ENCODE results near the gene CFTR. TPM values are rescaled to one million over a fixed set of nuclear protein-coding genes. Genes with fewer than 3 reads are reported as not detected.
A peak's percentile ranks its signal among the peaks of the same experiment; 100 is the strongest.

CFTR gene
- total and polyA plus RNA-seq, 2 of the 4 experiments (the other 2 are of a cell fraction), result 0.18 to 0.21 TPM

DNA sequence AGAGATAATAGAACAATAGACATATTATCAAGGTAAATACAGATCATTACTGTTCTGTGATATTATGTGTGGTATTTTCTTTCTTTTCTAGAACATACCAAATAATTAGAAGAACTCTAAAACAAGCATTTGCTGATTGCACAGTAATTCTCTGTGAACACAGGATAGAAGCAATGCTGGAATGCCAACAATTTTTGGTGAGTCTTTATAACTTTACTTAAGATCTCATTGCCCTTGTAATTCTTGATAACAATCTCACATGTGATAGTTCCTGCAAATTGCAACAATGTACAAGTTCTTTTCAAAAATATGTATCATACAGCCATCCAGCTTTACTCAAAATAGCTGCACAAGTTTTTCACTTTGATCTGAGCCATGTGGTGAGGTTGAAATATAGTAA, 185.5 kb downstream of the CFTR start:
- Histone ChIP-seq H3K36me3 (ENCODE audit: control insufficient read depth, insufficient read depth, low read length) (no peaks in the 10 kb centered on the region), H3K4ac (ENCODE audit: low read depth, low read length) (peak overlapping the region; percentile 39; the same call in 1 of the 2 replicates), H4K20me1 (ENCODE audit: insufficient read depth, low read length) (no peaks in the 10 kb centered on the region), H2BK120ac (ENCODE audit: low read depth, low read length) (peak overlapping the region; percentile 46; the same call in 1 of the 2 replicates), H3K23ac (ENCODE audit: low read depth, low read length) (no peak overlapping the region), H4K91ac (ENCODE audit: insufficient read depth, low read depth, low read length) (no peak overlapping the region; the same call in 1 of the 2 replicates), H3K4me2 (ENCODE audit: low read depth, low read length) (no peak overlapping the region), H4K8ac (ENCODE audit: low read depth in 2 of 2, low read length in 2 of 2) (0 out of 4 replicates have a peak overlapping the region, but pooled peaks of 1 of the 2 experiments have one; percentile 30), H3K14ac (replicated peaks; ENCODE audit: low read depth, low read length) (no peak overlapping the region), H2BK20ac (ENCODE audit: low read depth, low read length) (no peak overlapping the region), H2AK9ac (replicated peaks; ENCODE audit: low read depth, low read length, poor library complexity) (no peak overlapping the region), H3K9me3 (ENCODE audit: control insufficient read depth, insufficient read depth, low read length) (no peaks in the 10 kb centered on the region), H3K9ac (ENCODE audit: low read depth, low read length) (no peak overlapping the region), H2AFZ (replicated peaks; ENCODE audit: low read length, poor library complexity) (no peak overlapping the region), H3K4me1 (ENCODE audit: control insufficient read depth, insufficient read depth, low read length) (peaks cover 19% of the 10 kb centered on the region), H3K27me3 (ENCODE audit: control insufficient read depth, insufficient read depth, low read length) (no peaks in the 10 kb centered on the region), H3K79me1 (ENCODE audit: low read depth in 1 of 2, low read length in 2 of 2) (no peaks in the 10 kb centered on the region), H3K18ac (ENCODE audit: low read depth, low read length) (0 out of 2 replicates have a peak overlapping the region, but pooled peaks have one; percentile 3), H2BK5ac (ENCODE audit: low read depth, low read length, poor library complexity, severe bottlenecking) (peak overlapping the region; percentile 91), H3K9me1 (ENCODE audit: insufficient read depth, low read length) (peaks cover 7% of the 10 kb centered on the region), H3K56ac (ENCODE audit: extremely low read depth, insufficient read depth, low read length) (no peak overlapping the region), H2BK15ac (ENCODE audit: low read depth, low read length) (no peak overlapping the region), H3K4me3 (ENCODE audit: insufficient read depth, low read depth, low read length) (no peak overlapping the region), H3K27ac (ENCODE audit: insufficient read depth, low read length) (no peak overlapping the region), H4K5ac (ENCODE audit: low read depth, low read length) (no peak overlapping the region), H2AK5ac (ENCODE audit: low read depth, low read length) (no peak overlapping the region)
- intact Hi-C loops (cut with micrococcal nuclease), result no loop called here
- CTCF ChIA-PET, result no interaction called here
- no TSS peak for BruUV-seq (replicated peaks)
- POLR2A ChIA-PET (ENCODE audit: unreplicated experiment), result no interaction called here
- in situ Hi-C loops (cut with MboI; ENCODE audit: low sequenced_read_pairs), result no loop called here
- ATAC-seq (ENCODE audit: low read depth) (peak; percentile 25), DNase-seq (peak; percentile 26)
- dilution Hi-C loops (cut with HindIII; ENCODE audit: low sequenced_read_pairs, unreplicated experiment), result no loop called here
- TF ChIP-seq, protein P1, sequence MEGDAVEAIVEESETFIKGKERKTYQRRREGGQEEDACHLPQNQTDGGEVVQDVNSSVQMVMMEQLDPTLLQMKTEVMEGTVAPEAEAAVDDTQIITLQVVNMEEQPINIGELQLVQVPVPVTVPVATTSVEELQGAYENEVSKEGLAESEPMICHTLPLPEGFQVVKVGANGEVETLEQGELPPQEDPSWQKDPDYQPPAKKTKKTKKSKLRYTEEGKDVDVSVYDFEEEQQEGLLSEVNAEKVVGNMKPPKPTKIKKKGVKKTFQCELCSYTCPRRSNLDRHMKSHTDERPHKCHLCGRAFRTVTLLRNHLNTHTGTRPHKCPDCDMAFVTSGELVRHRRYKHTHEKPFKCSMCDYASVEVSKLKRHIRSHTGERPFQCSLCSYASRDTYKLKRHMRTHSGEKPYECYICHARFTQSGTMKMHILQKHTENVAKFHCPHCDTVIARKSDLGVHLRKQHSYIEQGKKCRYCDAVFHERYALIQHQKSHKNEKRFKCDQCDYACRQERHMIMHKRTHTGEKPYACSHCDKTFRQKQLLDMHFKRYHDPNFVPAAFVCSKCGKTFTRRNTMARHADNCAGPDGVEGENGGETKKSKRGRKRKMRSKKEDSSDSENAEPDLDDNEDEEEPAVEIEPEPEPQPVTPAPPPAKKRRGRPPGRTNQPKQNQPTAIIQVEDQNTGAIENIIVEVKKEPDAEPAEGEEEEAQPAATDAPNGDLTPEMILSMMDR (conservative IDR thresholded peaks at IDR 0.05; ENCODE audit: low read depth, low read length), result no peak
- no peak for TF ChIP-seq FOS (IDR thresholded peaks at IDR 0.05; ENCODE audit: low read depth, low read length)
- TF ChIP-seq RCOR1 (IDR thresholded peaks at IDR 0.05; ENCODE audit: insufficient replicate concordance, low read length), result no peak
- TF ChIP-seq SMC3 (IDR thresholded peaks at IDR 0.05; ENCODE audit: low read depth, low read length), result no peak
- no peak for TF ChIP-seq NFE2L2 (IDR thresholded peaks at IDR 0.05; ENCODE audit: low read depth, low read length)
- no peak for TF ChIP-seq MAFK (IDR thresholded peaks at IDR 0.05; ENCODE audit: low read depth, low read length)
- no peak for TF ChIP-seq BHLHE40 (IDR thresholded peaks at IDR 0.05; ENCODE audit: low read depth, low read length)
- TF ChIP-seq CEBPB (IDR thresholded peaks at IDR 0.05; ENCODE audit: low read depth, low read length), result no peak
- no peak for TF ChIP-seq POLR2A (IDR thresholded peaks at IDR 0.05; ENCODE audit: low read depth, low read length)
- TF ChIP-seq MXI1 (IDR thresholded peaks at IDR 0.05; ENCODE audit: borderline replicate concordance, low read depth, low read length), result no peak
- TF ChIP-seq RAD21 (IDR thresholded peaks at IDR 0.05; ENCODE audit: low read length), result no peak
- no peak for TF ChIP-seq CHD1 (IDR thresholded peaks at IDR 0.05; ENCODE audit: low read depth, low read length)
- TF ChIP-seq USF2 (IDR thresholded peaks at IDR 0.05; ENCODE audit: low read depth, low read length), result no peak
